Stimulated activated naive CD8-positive, alpha-beta T cell treated with anti-CD3 and anti-CD28 coated beads, Interleukin-15, Interleukin-2, amounts not matched to agents 100 U/mL and 50 U/mL, for 24 hours (primary cell): ENCODE results near the gene CTPS1.

Experiments used
- ATAC-seq: fragments of 150-1000 bp; cut with Tn5 transposase; one replicate; pipeline ENCODE4 v1.10.0; 2021
- DNase-seq: peaks from one replicate; pipeline ENCODE4 v3.0.0; 2021

Gene CTPS1

DNA sequence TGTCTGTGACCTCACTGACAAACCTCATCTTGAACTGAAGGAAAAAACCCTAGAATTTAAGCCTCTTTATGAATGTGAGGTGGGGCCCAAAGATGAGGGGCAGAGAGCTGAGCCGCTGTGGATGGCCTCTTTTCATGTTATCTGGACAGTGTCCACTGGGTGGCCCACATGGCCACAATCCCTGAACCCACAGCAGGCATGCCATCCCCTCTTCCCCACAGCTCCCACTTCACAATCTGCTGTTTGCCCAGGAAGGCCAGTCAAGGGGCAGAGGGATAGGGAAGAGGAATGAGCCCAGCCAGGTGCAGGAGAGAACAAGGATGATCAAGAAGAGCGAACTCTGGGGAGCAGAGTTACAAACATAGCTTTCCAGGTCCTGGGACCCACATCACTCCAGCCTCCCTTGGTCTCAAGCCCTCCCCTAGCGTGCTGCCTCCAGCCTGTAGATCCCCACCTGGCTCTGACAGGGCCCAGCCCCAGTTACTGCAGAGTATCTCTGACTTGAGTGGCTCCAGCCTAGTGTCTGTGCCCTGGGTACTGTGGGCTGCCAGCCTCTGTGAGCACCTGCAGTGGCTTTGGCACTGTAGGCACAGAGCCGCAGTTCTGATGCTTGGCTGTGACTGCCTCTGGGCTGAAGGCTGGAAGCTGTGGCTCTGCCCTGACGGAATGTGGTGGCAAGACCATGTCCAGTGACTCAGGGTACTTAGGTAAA lies 43.9 kb downstream of the CTPS1 start:
- no peak for DNase-seq
- ATAC-seq, result peak; percentile 9

DNA sequence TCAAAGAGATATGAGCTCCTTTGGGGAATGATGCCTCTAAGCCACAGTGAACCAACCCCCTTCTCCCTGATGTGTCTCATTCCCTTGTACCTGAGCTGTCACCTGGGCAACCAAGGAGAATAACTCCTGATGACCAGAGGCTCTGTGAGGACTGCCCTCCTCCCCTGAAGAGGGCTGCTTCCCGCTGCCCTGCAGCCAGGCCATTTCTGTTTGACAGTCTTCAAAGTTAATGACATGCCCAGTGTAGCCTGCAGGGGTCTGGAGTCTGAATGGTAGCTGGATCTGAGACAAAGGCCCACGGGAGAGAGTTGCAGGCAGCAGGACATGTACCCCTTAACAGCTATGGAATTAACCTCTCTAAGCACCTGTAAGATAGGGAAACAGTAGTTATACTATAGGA lies 45.5 kb downstream of the CTPS1 start:
- ATAC-seq, result no peak
- no peak for DNase-seq

DNA sequence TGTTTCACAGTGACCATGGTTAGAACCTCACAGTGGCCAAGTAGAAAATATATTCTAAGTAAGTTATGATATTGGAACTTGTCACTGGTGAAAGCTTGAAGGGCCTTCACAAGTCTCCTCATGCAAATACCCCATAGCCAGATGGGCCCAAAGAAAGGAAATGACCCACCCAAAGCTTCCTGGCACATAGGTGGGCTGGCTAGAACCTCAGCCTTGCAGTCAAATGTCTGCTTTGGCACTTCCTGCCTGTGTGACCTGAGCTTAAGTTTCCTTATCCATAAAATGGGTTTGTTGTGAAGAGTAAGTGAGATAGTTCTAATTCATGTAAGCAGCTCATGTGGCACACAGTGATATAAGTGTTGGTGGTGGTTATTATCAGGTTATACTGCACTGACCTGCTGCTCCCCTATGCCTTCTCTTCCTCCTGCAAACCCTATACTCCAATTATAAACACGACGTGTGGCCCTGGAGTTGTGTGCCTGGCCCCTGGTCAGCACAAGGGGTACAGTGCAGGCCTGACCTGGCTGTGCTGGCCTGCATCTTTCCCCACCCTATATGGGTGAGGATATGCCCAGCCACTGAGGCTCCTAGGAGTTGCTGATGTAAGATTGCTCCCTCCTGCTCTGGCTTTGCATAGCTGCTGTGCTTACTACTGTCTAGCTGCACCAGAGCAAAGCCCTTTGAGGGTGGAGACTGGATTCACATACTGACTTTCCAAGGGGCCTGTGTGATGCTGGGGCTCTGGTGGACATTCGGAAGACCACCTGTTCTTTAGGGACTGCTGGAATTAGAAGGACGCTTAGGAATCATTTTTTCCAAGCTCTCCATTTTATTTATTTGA lies 46.7 kb downstream of the CTPS1 start:
- ATAC-seq, result no peak
- DNase-seq, result no peak

- ATAC-seq (no peak), DNase-seq (no peak)
Observed at GRCh38 chr1:41028034-41028642, 48.6 kb downstream of the CTPS1 start.

DNA sequence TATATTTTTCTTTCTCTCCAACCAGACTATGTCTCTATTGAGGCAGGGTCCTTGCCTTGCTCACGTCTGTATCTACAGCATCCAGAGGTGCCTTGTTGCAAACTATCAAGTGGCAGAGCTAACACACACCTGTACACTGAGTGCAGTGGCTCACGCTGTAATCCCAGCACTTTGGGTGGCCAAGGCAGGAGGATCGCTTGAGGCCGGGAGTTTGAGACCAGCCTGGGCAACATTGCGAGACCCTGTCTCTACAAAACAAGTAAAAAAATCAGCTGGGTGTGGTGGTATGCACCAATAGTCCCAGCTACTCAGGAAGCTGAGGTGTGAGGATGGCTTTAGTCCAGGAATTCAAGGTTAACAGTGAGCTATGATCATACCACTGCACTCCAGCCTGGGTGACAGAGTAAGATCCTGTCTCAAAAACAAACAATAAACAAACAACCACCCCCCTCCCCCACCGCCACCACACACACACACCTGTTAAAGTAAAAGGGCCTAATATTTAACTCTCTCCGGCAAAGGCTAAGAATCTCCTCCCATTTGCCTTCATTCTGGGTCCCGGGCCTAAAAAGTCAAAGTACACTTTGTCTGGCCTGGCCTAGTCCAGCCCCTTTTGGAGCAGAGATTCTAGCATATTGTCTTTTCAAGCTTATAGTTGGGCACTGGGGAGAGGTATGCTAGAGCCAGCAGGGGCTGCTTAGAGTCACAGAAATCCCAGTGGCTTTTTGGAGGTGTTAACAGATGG lies 51.5 kb downstream of the CTPS1 start:
- no peak for ATAC-seq

GRCh38 chr1:41032147-41032546 lies 52.7 kb downstream of the CTPS1 start:
- DNase-seq (no peak), ATAC-seq (no peak)

More for the DNA sequence above, 51.5 kb downstream of the CTPS1 start:
- DNase-seq, result no peak

DNA sequence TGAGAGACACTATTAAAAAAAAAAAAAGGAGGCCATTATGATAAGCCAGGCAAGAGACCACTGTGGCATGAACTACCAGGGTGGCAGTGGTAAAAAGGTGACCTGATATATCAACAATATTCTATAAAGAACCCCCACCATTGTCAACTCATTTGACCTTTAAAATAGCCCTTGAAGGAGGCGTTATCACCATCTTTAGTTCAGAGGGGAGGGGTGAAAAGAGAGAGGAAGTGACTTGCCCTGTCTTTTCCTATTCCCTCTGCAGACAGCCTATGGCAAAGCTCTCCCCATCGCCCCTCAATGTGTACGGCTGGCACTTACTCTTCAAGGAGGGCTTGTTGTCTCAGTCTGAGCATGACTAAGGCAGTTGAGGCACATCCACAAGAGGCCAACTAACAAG lies 53.8 kb downstream of the CTPS1 start:
- no peak for ATAC-seq

GRCh38 chr1:41037116-41037903 lies 57.8 kb downstream of the CTPS1 start:
- DNase-seq (no peak), ATAC-seq (no peak)

More for the DNA sequence above, 53.8 kb downstream of the CTPS1 start:
- DNase-seq, result no peak

DNA sequence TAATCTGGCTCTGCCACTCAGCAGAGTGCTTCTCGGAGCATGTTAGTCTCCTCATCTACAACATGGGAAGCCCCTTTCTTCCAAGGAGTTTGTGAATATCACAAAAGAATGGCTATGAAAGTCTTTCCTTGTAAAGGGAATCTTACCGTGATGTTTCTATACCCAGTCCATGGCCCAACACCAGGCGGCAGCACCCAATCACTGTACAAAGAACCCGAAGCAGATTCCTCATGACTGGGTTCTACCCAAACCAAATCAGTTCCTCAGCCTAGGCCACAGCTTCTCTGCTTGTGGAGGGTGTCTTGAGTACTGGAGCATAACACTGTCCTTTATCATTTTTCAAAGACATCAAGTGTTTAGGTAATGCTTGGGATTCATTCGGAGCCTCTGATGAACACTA lies 58.6 kb downstream of the CTPS1 start:
- DNase-seq (no peak), ATAC-seq (no peak)

DNA sequence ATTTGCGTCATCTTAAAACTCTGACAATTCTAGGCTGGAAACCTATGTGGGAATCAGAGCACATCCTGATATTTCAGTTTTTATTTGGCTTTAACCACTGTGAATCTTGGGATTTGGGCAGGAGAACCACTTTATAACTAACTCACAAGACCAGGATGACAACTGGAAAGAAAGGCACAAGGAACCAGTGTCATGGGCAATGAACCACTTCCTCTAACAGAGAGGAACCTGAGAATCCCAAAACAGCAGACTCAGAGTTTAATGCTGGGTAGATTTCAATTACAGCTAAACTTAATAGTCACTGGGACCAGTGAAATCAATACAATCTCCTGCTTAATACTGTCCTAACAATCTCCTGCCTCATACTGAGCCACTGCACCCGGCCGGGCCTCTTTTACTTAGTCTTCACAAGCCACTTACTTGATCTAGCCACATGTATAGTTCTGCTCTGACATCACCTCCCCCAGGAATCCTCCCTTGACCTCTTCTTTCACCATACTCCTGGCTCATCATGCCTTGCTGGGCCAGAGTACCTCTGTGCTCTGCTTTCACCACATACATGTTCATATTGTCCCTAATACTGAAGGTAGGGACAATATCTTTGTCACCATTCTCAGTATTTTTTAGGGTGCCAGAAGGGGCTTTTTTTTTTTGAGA lies 62.2 kb downstream of the CTPS1 start:
- ATAC-seq (no peak), DNase-seq (no peak)

DNA sequence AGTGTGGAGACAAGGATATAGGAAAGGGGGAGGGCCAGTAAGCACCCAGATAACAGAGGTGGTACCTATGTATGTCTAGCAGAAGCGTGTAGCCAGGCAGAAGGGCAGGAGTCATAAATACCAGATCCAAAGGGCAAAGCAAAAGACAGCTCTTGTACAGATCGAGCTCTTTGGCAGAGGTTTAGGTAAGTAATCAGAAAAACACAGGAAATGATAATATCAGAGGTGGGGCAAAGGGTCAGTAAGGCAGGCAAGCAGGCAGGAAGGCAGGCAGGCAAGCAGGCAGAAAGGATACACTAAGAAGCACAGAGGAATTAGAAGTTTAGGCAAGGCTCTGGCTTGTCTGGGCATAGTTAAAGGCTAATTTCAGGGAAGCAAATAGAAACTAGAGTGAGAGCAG lies 64.7 kb downstream of the CTPS1 start:
- DNase-seq (no peak), ATAC-seq (no peak)

- DNase-seq (no peak), ATAC-seq (no peak)
Observed at GRCh38 chr1:41045740-41046139, 66.2 kb downstream of the CTPS1 start.

DNA sequence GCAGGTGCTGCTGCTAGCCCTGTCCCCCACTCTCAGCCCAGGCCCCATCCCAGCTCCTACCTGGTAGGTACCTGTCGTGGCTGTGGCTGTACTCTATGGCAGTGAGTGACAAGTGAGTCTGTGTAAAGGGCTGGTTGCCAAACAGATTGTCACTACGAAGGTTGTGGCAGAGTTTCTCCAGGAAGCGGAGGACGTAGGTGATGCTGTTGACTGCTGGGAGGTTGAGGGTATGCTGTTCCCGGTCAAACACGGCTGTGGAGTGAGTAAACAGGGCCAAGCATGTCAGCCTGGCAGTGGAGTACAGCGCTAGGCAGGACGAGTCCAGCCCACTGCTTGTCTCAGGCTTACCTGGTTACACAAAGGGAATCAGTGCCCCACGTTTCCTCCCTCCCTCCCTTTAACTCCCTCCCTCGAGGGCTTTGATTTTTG lies 66.9 kb downstream of the CTPS1 start:
- ATAC-seq (no peak), DNase-seq (no peak)

DNA sequence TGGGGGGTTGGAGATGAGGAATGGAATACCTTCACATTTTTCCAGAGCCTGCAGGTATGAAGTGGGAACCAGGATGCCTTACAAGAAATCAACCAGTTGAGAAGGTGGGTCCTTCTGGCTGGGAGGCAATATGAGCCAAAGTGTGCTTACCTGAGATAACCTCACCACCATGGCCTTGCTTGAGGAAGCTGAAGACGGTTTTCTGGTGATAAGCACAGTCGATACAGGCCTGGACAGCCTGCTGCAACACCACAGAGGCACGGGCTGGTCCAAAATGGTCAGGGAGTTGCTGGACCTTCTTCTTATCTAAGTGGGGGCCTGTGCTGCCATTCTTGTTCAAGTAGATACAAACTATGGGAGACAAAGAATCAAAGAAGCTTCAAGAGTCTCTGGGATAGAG lies 69.0 kb downstream of the CTPS1 start:
- ATAC-seq, result no peak
- no peak for DNase-seq

DNA sequence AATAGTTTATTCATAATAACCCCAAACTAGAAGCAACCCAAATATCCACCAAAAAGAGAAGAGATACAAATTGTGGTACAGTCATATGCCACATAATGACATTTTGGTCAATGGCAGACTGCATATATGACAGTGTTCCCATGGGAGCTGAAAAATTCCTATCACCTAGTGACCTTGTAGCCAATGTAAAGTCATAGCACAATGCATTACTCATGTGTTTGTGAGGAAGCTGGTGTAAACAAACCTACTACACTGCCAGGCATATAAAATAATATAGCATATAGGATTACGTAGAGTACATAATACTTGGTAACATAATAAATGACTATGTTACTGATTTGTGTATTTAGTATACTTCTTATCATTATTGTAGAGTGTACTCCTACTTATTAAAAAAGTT lies 71.5 kb downstream of the CTPS1 start:
- ATAC-seq (no peak), DNase-seq (no peak)

- DNase-seq, result no peak
- ATAC-seq, result no peak
Observed at GRCh38 chr1:41053316-41053715, 73.8 kb downstream of the CTPS1 start.

- no peak for ATAC-seq
- no peak for DNase-seq
Observed at GRCh38 chr1:41056907-41057306, 77.4 kb downstream of the CTPS1 start.
